OCI-LY3 (cell line): ENCODE data around the gene KRT3.
"Not testable (repeated sequence)": the region's sequence is repeated elsewhere in the genome, so short reads cannot be mapped to it uniquely, and the experiment has no call there.

Experiments
- H2AFZ ChIP-seq: fragments of 200-600, 300-600 bp; shearing (Covaris generic); 2 replicates; pipeline ENCODE4 v1.6.0; 2014; ENCODE audit warnings: antibody characterized with exemption, low read depth, low read length
- H3K27ac ChIP-seq: fragments of 200-600, 300-600 bp; sonication (generic); 2 replicates; pipeline ENCODE4 v1.5.1; 2014; ENCODE audit warnings: mild to moderate bottlenecking, low read length, moderate library complexity, mixed read lengths
- H3K27me3 ChIP-seq: fragments of 200-600, 300-600 bp; sonication (generic); 2 replicates; pipeline ENCODE4 v1.6.1; 2014; ENCODE audit warnings: low read depth, low read length, mixed read lengths
- H3K36me3 ChIP-seq: fragments of 200-600, 300-600 bp; sonication (generic); replicated peaks from 2 replicates; pipeline ENCODE3; 2014; ENCODE audit warnings: low read depth, low read length, mixed read lengths
- H3K4me1 ChIP-seq: fragments of 300-600, 200-600 bp; sonication (generic); 2 replicates; pipeline ENCODE4 v1.6.1; 2014; ENCODE audit warnings: low read length, mixed read lengths
- H3K4me2 ChIP-seq: fragments of 200-600, 300-600 bp; sonication (generic); 2 replicates; pipeline ENCODE4 v1.6.1; 2014; ENCODE audit warnings: low read length, mixed read lengths
- H3K4me3 ChIP-seq: fragments of 300-600, 200-600 bp; sonication (generic); 2 replicates; pipeline ENCODE4 v1.5.1; 2014; ENCODE audit warnings: antibody characterized with exemption, mild to moderate bottlenecking, low read length, moderate library complexity
- H3K79me2 ChIP-seq: fragments of 300-600, 200-600 bp; shearing (Covaris generic); 2 replicates; pipeline ENCODE4 v1.6.1; 2014; ENCODE audit warnings: mild to moderate bottlenecking, low read length, mixed read lengths
- H3K9ac ChIP-seq: fragments of 300-600, 200-600 bp; shearing (Covaris generic); 2 replicates; pipeline ENCODE4 v1.6.0; 2014; ENCODE audit warnings: mild to moderate bottlenecking, low read length, moderate library complexity
- H3K9me3 ChIP-seq: fragments of 200-600, 300-600 bp; shearing (Covaris generic); 2 replicates; pipeline ENCODE4 v1.6.1; 2014; ENCODE audit warnings: low read length, mixed read lengths; ENCODE audit not compliant: insufficient read depth
- H4K20me1 ChIP-seq: fragments of 200-600, 300-600 bp; sonication (generic); 2 replicates; pipeline ENCODE4 v1.6.1; 2016; ENCODE audit warnings: low read length, mixed read lengths; ENCODE audit not compliant: insufficient read depth
- CTCF ChIP-seq: fragments of 200-600, 300-600 bp; sonication (generic); IDR thresholded peaks from 2 replicates; pipeline ENCODE4 v1.5.1; 2014; ENCODE audit warnings: antibody characterized with exemption, low read length, low read depth
- EZH2phosphoT487 ChIP-seq: fragments of 200-600 bp; shearing (Covaris generic); IDR thresholded peaks from 2 replicates; pipeline ENCODE4 v1.6.1; 2018; ENCODE audit warnings: antibody characterized with exemption, mixed run types, low read depth

The KRT3 gene

GRCh38 chr12:52753283-52753682, 42.6 kb downstream of the KRT3 start:
- Histone ChIP-seq H3K9ac (no peak overlapping the region), H3K79me2 (no peaks in the 10 kb centered on the region), H3K4me2 (no peak overlapping the region), H3K4me3 (no peak overlapping the region), H4K20me1 (no peaks in the 10 kb centered on the region), H2AFZ (no peak overlapping the region), H3K27ac (no peak overlapping the region), H3K9me3 (no peaks in the 10 kb centered on the region), H3K27me3 (peaks cover 37% of the 10 kb centered on the region), H3K4me1 (no peaks in the 10 kb centered on the region), H3K36me3 (no peaks in the 10 kb centered on the region)
- TF ChIP-seq CTCF (no peak), EZH2phosphoT487 (no peak)

GRCh38 chr12:52752516-52752915, 43.4 kb downstream of the KRT3 start:
- H4K20me1 ChIP-seq: no peaks in the 10 kb centered on the region
- TF ChIP-seq EZH2phosphoT487 (no peak), CTCF (no peak)
- no peaks in the 10 kb centered on the region for H3K79me2 ChIP-seq
- H3K36me3 ChIP-seq: no peaks in the 10 kb centered on the region
- H3K4me1 ChIP-seq: no peaks in the 10 kb centered on the region
- no peak overlapping the region for H3K27ac ChIP-seq
- H3K27me3 ChIP-seq: peaks cover 30% of the 10 kb centered on the region
- H2AFZ ChIP-seq: no peak overlapping the region
- H3K4me3 ChIP-seq: no peak overlapping the region
- H3K4me2 ChIP-seq: no peak overlapping the region
- no peaks in the 10 kb centered on the region for H3K9me3 ChIP-seq
- H3K9ac ChIP-seq: no peak overlapping the region

GRCh38 chr12:52751795-52752194, 44.1 kb downstream of the KRT3 start:
- H2AFZ ChIP-seq: no peak overlapping the region
- H3K4me2 ChIP-seq: no peak overlapping the region
- TF ChIP-seq EZH2phosphoT487: no peak
- no peak for TF ChIP-seq CTCF
- H3K4me3 ChIP-seq: no peak overlapping the region
- H3K27ac ChIP-seq: no peak overlapping the region
- no peak overlapping the region for H3K9ac ChIP-seq
- H3K27me3 ChIP-seq: peaks cover 23% of the 10 kb centered on the region
- no peaks in the 10 kb centered on the region for H4K20me1 ChIP-seq
- no peaks in the 10 kb centered on the region for H3K79me2 ChIP-seq
- H3K4me1 ChIP-seq: no peaks in the 10 kb centered on the region
- no peaks in the 10 kb centered on the region for H3K9me3 ChIP-seq
- no peaks in the 10 kb centered on the region for H3K36me3 ChIP-seq

GRCh38 chr12:52750532-52750931, 45.4 kb downstream of the KRT3 start:
- peaks cover 17% of the 10 kb centered on the region for H3K27me3 ChIP-seq
- H3K36me3 ChIP-seq, H3K4me1 ChIP-seq, H3K79me2 ChIP-seq, H3K4me3 ChIP-seq, H3K9ac ChIP-seq, H4K20me1 ChIP-seq, H2AFZ ChIP-seq, H3K9me3 ChIP-seq, H3K27ac ChIP-seq, H3K4me2 ChIP-seq: not testable (repeated sequence)

GRCh38 chr12:52749827-52750226, 46.1 kb downstream of the KRT3 start:
- no peaks in the 10 kb centered on the region for H3K9me3 ChIP-seq
- H3K4me1 ChIP-seq: no peaks in the 10 kb centered on the region
- no peaks in the 10 kb centered on the region for H3K36me3 ChIP-seq
- H3K27ac ChIP-seq: no peak overlapping the region
- H3K4me3 ChIP-seq: no peak overlapping the region
- TF ChIP-seq EZH2phosphoT487 (no peak), CTCF (no peak)
- H3K79me2 ChIP-seq: no peaks in the 10 kb centered on the region
- H4K20me1 ChIP-seq: no peaks in the 10 kb centered on the region
- H3K9ac ChIP-seq: no peak overlapping the region
- no peak overlapping the region for H2AFZ ChIP-seq
- H3K4me2 ChIP-seq: no peak overlapping the region
- H3K27me3 ChIP-seq: peaks cover 17% of the 10 kb centered on the region
